ENCODE data around the gene SIGLECL1.
"Not testable (repeated sequence)": the region's sequence is repeated elsewhere in the genome, so short reads cannot be mapped to it uniquely, and the experiment has no call there.

DNA sequence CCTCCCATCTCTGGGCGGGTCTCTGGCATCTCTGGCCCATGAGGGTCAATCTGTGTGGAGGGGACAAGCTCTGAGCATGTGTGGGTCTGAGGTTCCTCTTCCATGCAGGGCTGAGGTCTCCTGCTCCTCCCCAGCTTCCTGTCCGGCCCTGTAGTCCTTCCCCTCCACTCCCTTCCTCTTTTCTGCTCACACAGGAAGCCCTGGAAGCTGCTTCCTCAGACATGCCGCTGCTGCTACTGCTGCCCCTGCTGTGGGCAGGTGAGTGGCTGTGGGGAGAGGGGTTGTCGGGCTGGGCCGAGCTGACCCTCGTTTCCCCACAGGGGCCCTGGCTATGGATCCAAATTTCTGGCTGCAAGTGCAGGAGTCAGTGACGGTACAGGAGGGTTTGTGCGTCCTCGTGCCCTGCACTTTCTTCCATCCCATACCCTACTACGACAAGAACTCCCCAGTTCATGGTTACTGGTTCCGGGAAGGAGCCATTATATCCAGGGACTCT lies 25.9 kb upstream of the SIGLECL1 start, which contains the start of gene CD33:
- TF ChIP-seq, protein P1, sequence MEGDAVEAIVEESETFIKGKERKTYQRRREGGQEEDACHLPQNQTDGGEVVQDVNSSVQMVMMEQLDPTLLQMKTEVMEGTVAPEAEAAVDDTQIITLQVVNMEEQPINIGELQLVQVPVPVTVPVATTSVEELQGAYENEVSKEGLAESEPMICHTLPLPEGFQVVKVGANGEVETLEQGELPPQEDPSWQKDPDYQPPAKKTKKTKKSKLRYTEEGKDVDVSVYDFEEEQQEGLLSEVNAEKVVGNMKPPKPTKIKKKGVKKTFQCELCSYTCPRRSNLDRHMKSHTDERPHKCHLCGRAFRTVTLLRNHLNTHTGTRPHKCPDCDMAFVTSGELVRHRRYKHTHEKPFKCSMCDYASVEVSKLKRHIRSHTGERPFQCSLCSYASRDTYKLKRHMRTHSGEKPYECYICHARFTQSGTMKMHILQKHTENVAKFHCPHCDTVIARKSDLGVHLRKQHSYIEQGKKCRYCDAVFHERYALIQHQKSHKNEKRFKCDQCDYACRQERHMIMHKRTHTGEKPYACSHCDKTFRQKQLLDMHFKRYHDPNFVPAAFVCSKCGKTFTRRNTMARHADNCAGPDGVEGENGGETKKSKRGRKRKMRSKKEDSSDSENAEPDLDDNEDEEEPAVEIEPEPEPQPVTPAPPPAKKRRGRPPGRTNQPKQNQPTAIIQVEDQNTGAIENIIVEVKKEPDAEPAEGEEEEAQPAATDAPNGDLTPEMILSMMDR (conservative IDR thresholded peaks at IDR 0.05 in 1 of 2, IDR thresholded peaks at IDR 0.05 in 1 of 2; ENCODE audit: low read depth in 1 of 2, low read length in 2 of 2), result not testable (repeated sequence)
- not testable (repeated sequence) for TF ChIP-seq EZH2 (IDR thresholded peaks at IDR 0.05; ENCODE audit: low read length, missing control alignments)

Data from fibroblast of lung (primary cell).